SIG-M5 treated with dmso at 0.1 percent for 504 hours (cell line): ENCODE measurements around the gene WDR64.
"Not testable (repeated sequence)": the region's sequence is repeated elsewhere in the genome, so short reads cannot be mapped to it uniquely, and the experiment has no call there.

Source experiments
- DNase-seq: peaks from one replicate; lab custom pipeline; 2025; ENCODE audit not compliant: unreplicated experiment; lab: John Stamatoyannopoulos, UW

Gene WDR64

GRCh38 chr1:241787691-241788090 lies 135.6 kb downstream of the WDR64 start:
- no peak for DNase-seq

- no peak for DNase-seq
These were observed 137.0 kb downstream of the WDR64 start for GRCh38 chr1:241789061-241789460.

- no peak for DNase-seq
These were observed 147.3 kb downstream of the WDR64 start for GRCh38 chr1:241799416-241799815.

GRCh38 chr1:241800640-241801039 lies 148.6 kb downstream of the WDR64 start:
- no peak for DNase-seq

GRCh38 chr1:241802863-241803262 lies 150.8 kb downstream of the WDR64 start:
- DNase-seq = no peak

GRCh38 chr1:241804706-241805105 lies 152.6 kb downstream of the WDR64 start:
- not testable (repeated sequence) for DNase-seq

GRCh38 chr1:241808265-241808664 lies 156.2 kb downstream of the WDR64 start:
- peak; percentile 22 for DNase-seq

GRCh38 chr1:241810769-241811405 lies 158.8 kb downstream of the WDR64 start:
- DNase-seq = peak; percentile 70

- DNase-seq = no peak
These were observed 161.8 kb downstream of the WDR64 start for GRCh38 chr1:241813768-241814320.

GRCh38 chr1:241816008-241816407 lies 163.9 kb downstream of the WDR64 start:
- DNase-seq = no peak

GRCh38 chr1:241817331-241817792 lies 165.3 kb downstream of the WDR64 start:
- no peak for DNase-seq

- DNase-seq = peak; percentile 95
These were observed 166.0 kb downstream of the WDR64 start for GRCh38 chr1:241817956-241818612.

- DNase-seq = no peak
These were observed 167.3 kb downstream of the WDR64 start for GRCh38 chr1:241819340-241819866.

GRCh38 chr1:241821363-241821762 lies 169.3 kb downstream of the WDR64 start:
- DNase-seq = peak; percentile 15

GRCh38 chr1:241822846-241823245 lies 170.8 kb downstream of the WDR64 start:
- no peak for DNase-seq

GRCh38 chr1:241823925-241824324 lies 171.8 kb downstream of the WDR64 start:
- no peak for DNase-seq

GRCh38 chr1:241825581-241825980 lies 173.5 kb downstream of the WDR64 start:
- no peak for DNase-seq

GRCh38 chr1:241826613-241827012 lies 174.5 kb downstream of the WDR64 start:
- DNase-seq = not testable (repeated sequence)

GRCh38 chr1:241827264-241827663 lies 175.2 kb downstream of the WDR64 start:
- DNase-seq = no peak

- DNase-seq = no peak
These were observed 176.5 kb downstream of the WDR64 start for GRCh38 chr1:241828463-241829021.

- no peak for DNase-seq
These were observed 177.4 kb downstream of the WDR64 start for GRCh38 chr1:241829468-241829867.
